Natural killer cell treated with Interleukin-12 subunit alpha and Interleukin-12 subunit beta and Interleukin-15 and Interleukin-18, amount 100 ng/mL, for 72 hours (primary cell): Measurements from ENCODE around the gene RYR3. TPM values are rescaled to one million over a fixed set of nuclear protein-coding genes. Genes with fewer than 3 reads are reported as not detected.

Experiments used
- ATAC-seq, 2 donors: fragments of 150-1000 bp; cut with Tn5 transposase in 1 of 2; sonication (Bioruptor Pico), chemical (Tn5 transposase) in 1 of 2; 2 replicates each; pipeline ENCODE4 v1.10.0; 2021
- DNase-seq: peaks from one replicate; pipeline ENCODE4 v3.0.0; 2022; ENCODE audit warnings: low spot score
- H3K27ac Mint-ChIP-seq, 2 donors: 1 replicate in 1 of 2; 2 replicates in 1 of 2; pipeline ENCODE4 v1.8.0; 2022; ENCODE audit warnings: mixed read lengths in 2 of 2, mild to moderate bottlenecking in 1 of 2, moderate library complexity in 1 of 2
- H3K27me3 Mint-ChIP-seq, 2 donors: 1 replicate in 1 of 2; 2 replicates in 1 of 2; pipeline ENCODE4 v1.8.0; 2022; ENCODE audit warnings: mixed read lengths in 2 of 2
- H3K36me3 Mint-ChIP-seq: one replicate; pipeline ENCODE4 v1.8.0; 2022; ENCODE audit warnings: mixed read lengths
- H3K4me1 Mint-ChIP-seq, 2 donors: 1 replicate in 1 of 2; 2 replicates in 1 of 2; pipeline ENCODE4 v1.8.0; 2022; ENCODE audit warnings: low read depth in 2 of 2, mixed read lengths in 2 of 2, mild to moderate bottlenecking in 1 of 2
- H3K4me3 Mint-ChIP-seq: one replicate; pipeline ENCODE4 v1.8.0; 2022; ENCODE audit warnings: mixed read lengths
- H3K9me3 Mint-ChIP-seq: 2 replicates; pipeline ENCODE4 v1.8.0; 2022; ENCODE audit warnings: mixed read lengths
- total RNA-seq, 2 donors: library from RNA; stranded (reverse); gene quantifications; one replicate each; pipeline ENCODE4 v1.2.3, GENCODE V29; 2022

Gene RYR3
- total RNA-seq, 2 donors from 2014 or later: not detected

GRCh38 chr15:33623010-33623409 lies 312.2 kb downstream of the RYR3 start:
- H3K27me3 Mint-ChIP-seq: peaks cover 21 to 29% of the 10 kb centered on the region in 2 donors
- no peak overlapping the region for H3K27ac Mint-ChIP-seq
- ATAC-seq: no peak
- no peak for DNase-seq
- peaks cover 5% of the 10 kb centered on the region for H3K9me3 Mint-ChIP-seq
- H3K36me3 Mint-ChIP-seq: no peaks in the 10 kb centered on the region
- no peak overlapping the region for H3K4me3 Mint-ChIP-seq
- no peaks in the 10 kb centered on the region for H3K4me1 Mint-ChIP-seq

DNA sequence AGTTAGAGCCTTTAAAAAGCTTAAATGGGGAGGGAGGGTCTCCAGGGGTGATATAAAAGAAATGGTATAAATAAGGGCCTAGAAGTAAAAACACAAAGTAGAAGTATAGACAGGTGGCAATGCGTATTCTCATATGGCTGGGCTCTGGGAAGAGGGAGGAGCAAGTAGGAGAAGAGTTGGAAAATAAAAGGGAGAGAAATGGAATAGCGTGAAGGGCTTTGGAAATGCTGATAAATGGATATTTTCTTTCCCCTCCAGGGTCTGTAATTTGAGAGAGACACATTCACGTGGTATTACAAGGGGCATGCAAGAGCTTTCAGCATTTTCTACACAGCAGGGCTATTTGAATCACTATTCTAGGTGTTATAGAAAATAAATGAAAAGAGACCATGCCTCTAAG lies 313.7 kb downstream of the RYR3 start:
- Mint-ChIP-seq H3K4me3 (no peak overlapping the region), H3K27me3 (peaks cover 21 to 32% of the 10 kb centered on the region in 2 donors), H3K36me3 (no peaks in the 10 kb centered on the region), H3K4me1 (no peaks in the 10 kb centered on the region), H3K9me3 (peaks cover 5% of the 10 kb centered on the region), H3K27ac (no peak overlapping the region)
- no peak for ATAC-seq
- no peak for DNase-seq

- peaks cover 13 to 33% of the 10 kb centered on the region in 2 donors for H3K27me3 Mint-ChIP-seq
- DNase-seq (no peak), ATAC-seq (no peak)
- H3K9me3 Mint-ChIP-seq: peaks cover 5% of the 10 kb centered on the region
- no peaks in the 10 kb centered on the region for H3K36me3 Mint-ChIP-seq
- no peak overlapping the region for H3K4me3 Mint-ChIP-seq
- H3K4me1 Mint-ChIP-seq: no peaks in the 10 kb centered on the region
- no peak overlapping the region for H3K27ac Mint-ChIP-seq
Observed at GRCh38 chr15:33629647-33630046, 318.9 kb downstream of the RYR3 start.

GRCh38 chr15:33636234-33636633 lies 325.5 kb downstream of the RYR3 start:
- Mint-ChIP-seq H3K27me3 (peaks cover 14 to 45% of the 10 kb centered on the region in 2 donors), H3K4me1 (no peaks in the 10 kb centered on the region), H3K27ac (no peak overlapping the region), H3K4me3 (no peak overlapping the region), H3K36me3 (no peaks in the 10 kb centered on the region), H3K9me3 (no peaks in the 10 kb centered on the region)
- ATAC-seq (no peak), DNase-seq (no peak)

GRCh38 chr15:33636958-33637357 lies 326.2 kb downstream of the RYR3 start:
- no peak for DNase-seq
- H3K36me3 Mint-ChIP-seq: no peaks in the 10 kb centered on the region
- H3K4me3 Mint-ChIP-seq: no peak overlapping the region
- no peaks in the 10 kb centered on the region for H3K4me1 Mint-ChIP-seq
- H3K27ac Mint-ChIP-seq: no peak overlapping the region
- H3K27me3 Mint-ChIP-seq: peaks cover 10 to 48% of the 10 kb centered on the region in 2 donors
- no peak for ATAC-seq
- H3K9me3 Mint-ChIP-seq: no peaks in the 10 kb centered on the region

- Mint-ChIP-seq H3K27ac (no peak overlapping the region), H3K9me3 (no peaks in the 10 kb centered on the region), H3K36me3 (no peaks in the 10 kb centered on the region), H3K27me3 (peaks cover 13 to 48% of the 10 kb centered on the region in 2 donors), H3K4me3 (no peak overlapping the region), H3K4me1 (no peaks in the 10 kb centered on the region)
- ATAC-seq (no peak), DNase-seq (no peak)
Observed at GRCh38 chr15:33638453-33638852, 327.7 kb downstream of the RYR3 start.

DNA sequence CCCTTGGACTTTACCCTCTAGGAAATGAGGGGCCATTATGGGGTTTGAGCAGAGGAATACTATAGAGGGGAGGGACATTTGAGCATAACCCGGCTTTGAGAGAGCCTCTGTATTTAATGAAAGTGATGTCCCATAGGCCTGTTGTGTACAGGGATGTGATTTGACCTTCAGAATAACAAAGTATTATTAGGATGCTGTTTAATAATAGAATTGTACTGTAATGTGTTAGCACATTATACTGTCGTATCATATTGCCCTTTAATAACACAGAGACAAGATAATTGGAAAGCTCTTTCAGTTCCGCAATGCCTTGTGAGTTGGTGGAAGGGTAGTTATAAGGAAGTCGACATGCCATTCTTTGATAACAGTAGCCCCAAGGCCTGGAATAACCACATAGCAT lies 328.3 kb downstream of the RYR3 start:
- H3K36me3 Mint-ChIP-seq: no peaks in the 10 kb centered on the region
- DNase-seq: no peak
- H3K9me3 Mint-ChIP-seq: no peaks in the 10 kb centered on the region
- no peaks in the 10 kb centered on the region for H3K4me1 Mint-ChIP-seq
- no peak overlapping the region for H3K4me3 Mint-ChIP-seq
- H3K27me3 Mint-ChIP-seq: peaks cover 13 to 48% of the 10 kb centered on the region in 2 donors
- no peak for ATAC-seq
- H3K27ac Mint-ChIP-seq: no peak overlapping the region

GRCh38 chr15:33639456-33639855 lies 328.7 kb downstream of the RYR3 start:
- Mint-ChIP-seq H3K27ac (no peak overlapping the region), H3K27me3 (peaks cover 13 to 48% of the 10 kb centered on the region in 2 donors), H3K9me3 (no peaks in the 10 kb centered on the region), H3K36me3 (no peaks in the 10 kb centered on the region), H3K4me3 (no peak overlapping the region), H3K4me1 (no peaks in the 10 kb centered on the region)
- ATAC-seq: no peak
- DNase-seq: no peak

DNA sequence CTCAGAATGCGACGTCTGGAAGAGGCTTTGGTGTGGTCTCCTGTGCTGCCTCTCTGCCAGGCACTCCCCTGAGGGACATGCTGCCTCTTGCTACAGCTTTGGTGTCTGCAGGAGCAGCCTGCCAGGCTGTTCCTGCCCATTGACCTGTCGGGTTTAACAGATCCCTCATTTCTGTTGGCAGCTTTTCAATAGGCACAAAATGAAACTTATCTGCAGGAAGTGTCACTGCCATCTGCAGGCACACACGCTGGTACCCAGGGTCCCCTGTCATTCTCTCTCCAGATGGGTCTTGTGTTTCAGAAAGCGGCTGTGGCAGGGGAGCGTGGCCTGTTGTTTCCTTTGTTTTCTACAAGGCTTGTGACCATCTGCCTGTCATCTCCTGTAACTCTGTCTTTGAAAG lies 329.2 kb downstream of the RYR3 start:
- H3K27ac Mint-ChIP-seq: no peak overlapping the region
- peaks cover 13 to 47% of the 10 kb centered on the region in 2 donors for H3K27me3 Mint-ChIP-seq
- H3K9me3 Mint-ChIP-seq: no peaks in the 10 kb centered on the region
- no peaks in the 10 kb centered on the region for H3K4me1 Mint-ChIP-seq
- no peak overlapping the region for H3K4me3 Mint-ChIP-seq
- DNase-seq: no peak
- H3K36me3 Mint-ChIP-seq: no peaks in the 10 kb centered on the region
- no peak for ATAC-seq

DNA sequence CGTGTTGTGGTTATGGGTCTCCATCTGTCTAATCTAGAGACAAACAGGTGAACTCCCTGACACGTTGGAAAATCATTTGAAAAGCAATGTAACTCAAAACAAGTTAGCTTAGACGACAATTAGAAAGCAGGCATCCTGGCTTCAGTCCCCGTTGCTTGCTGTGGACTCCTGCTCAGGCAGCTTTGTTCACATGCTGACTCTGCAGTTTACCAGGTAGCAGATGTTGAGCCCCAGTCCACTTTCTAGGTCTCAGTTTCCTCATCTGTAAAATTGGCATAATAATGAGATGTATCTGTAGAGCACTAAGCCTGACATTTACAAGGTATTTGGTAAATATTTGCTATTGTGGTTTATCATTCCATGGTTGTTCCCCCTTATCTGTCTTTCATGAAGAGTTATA lies 330.3 kb downstream of the RYR3 start:
- ATAC-seq (no peak), DNase-seq (no peak)
- Mint-ChIP-seq H3K27ac (no peak overlapping the region), H3K4me1 (no peaks in the 10 kb centered on the region), H3K4me3 (no peak overlapping the region), H3K27me3 (peaks cover 10 to 36% of the 10 kb centered on the region in 2 donors), H3K9me3 (no peaks in the 10 kb centered on the region), H3K36me3 (no peaks in the 10 kb centered on the region)

DNA sequence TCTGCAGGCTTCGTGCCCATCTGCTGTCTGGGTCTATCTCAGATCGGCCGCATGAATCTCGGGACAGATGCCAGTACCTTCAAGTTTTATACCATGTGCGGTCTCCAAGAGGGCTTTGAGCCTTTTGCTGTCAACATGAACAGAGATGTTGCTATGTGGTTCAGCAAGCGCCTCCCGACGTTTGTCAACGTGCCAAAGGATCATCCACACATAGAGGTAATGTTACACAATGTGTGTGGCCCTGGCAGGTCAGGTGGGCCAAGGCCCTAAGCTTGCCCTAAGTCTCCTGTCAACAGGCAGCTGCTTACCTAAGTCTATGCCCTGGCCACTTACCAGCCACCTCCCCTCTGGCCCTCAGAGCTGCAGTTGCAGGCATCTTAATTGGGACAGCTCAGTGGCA lies 333.5 kb downstream of the RYR3 start:
- H3K4me3 Mint-ChIP-seq: no peak overlapping the region
- no peaks in the 10 kb centered on the region for H3K4me1 Mint-ChIP-seq
- peaks cover 7 to 36% of the 10 kb centered on the region in 2 donors for H3K27me3 Mint-ChIP-seq
- no peaks in the 10 kb centered on the region for H3K36me3 Mint-ChIP-seq
- H3K27ac Mint-ChIP-seq: no peak overlapping the region
- no peaks in the 10 kb centered on the region for H3K9me3 Mint-ChIP-seq
- DNase-seq (no peak), ATAC-seq (peak in 1 of 2 donors; percentile 22)

GRCh38 chr15:33646744-33647143 lies 336.0 kb downstream of the RYR3 start:
- Mint-ChIP-seq H3K27me3 (peaks cover 2 to 19% of the 10 kb centered on the region in 2 donors), H3K9me3 (no peaks in the 10 kb centered on the region), H3K4me3 (no peak overlapping the region), H3K4me1 (no peaks in the 10 kb centered on the region), H3K36me3 (no peaks in the 10 kb centered on the region), H3K27ac (no peak overlapping the region)
- DNase-seq (no peak), ATAC-seq (no peak)

- Mint-ChIP-seq H3K27ac (no peak overlapping the region), H3K27me3 (peaks cover 0 to 9% of the 10 kb centered on the region in 2 donors), H3K4me1 (no peaks in the 10 kb centered on the region), H3K9me3 (no peaks in the 10 kb centered on the region), H3K4me3 (no peak overlapping the region), H3K36me3 (no peaks in the 10 kb centered on the region)
- DNase-seq (no peak), ATAC-seq (no peak)
Observed at GRCh38 chr15:33649217-33649933, 338.6 kb downstream of the RYR3 start.

DNA sequence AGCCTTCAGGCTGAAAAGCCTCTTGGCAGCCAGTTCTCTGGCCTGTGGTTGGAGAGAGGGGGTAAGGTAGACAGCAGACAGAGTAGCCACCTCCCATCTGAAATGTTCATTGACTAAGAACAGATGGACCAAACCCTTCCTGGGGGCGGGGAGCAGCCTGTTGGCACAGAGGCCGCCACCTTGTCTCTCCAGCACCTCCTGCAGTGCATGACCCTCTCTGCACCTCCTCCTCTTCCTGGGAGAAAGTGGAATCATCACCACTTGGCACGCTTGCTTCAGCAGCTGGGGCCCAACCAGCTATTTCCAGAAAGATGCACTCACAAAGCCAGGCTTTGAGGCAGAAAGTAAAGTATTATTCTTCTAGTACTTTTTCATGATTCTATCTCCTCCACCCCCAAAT lies 344.1 kb downstream of the RYR3 start:
- ATAC-seq: no peak

GRCh38 chr15:33655488-33655887 lies 344.7 kb downstream of the RYR3 start:
- H3K27ac Mint-ChIP-seq: no peak overlapping the region
- no peaks in the 10 kb centered on the region for H3K9me3 Mint-ChIP-seq
- peaks cover 2 to 7% of the 10 kb centered on the region in 2 donors for H3K27me3 Mint-ChIP-seq
- no peak overlapping the region for H3K4me3 Mint-ChIP-seq
- ATAC-seq: no peak
- DNase-seq: no peak
- no peaks in the 10 kb centered on the region for H3K36me3 Mint-ChIP-seq
- H3K4me1 Mint-ChIP-seq: no peaks in the 10 kb centered on the region

More for the DNA sequence above, 344.1 kb downstream of the RYR3 start:
- no peaks in the 10 kb centered on the region for H3K9me3 Mint-ChIP-seq
- no peaks in the 10 kb centered on the region for H3K36me3 Mint-ChIP-seq
- H3K27me3 Mint-ChIP-seq: peaks cover 2 to 7% of the 10 kb centered on the region in 2 donors
- no peak overlapping the region for H3K27ac Mint-ChIP-seq
- DNase-seq: no peak
- H3K4me1 Mint-ChIP-seq: no peaks in the 10 kb centered on the region
- H3K4me3 Mint-ChIP-seq: no peak overlapping the region
